ENCODE measurements around the gene NDUFV3.
"Not testable (repeated sequence)": the region's sequence is repeated elsewhere in the genome, so short reads cannot be mapped to it uniquely, and the experiment has no call there.

Gene NDUFV3

DNA sequence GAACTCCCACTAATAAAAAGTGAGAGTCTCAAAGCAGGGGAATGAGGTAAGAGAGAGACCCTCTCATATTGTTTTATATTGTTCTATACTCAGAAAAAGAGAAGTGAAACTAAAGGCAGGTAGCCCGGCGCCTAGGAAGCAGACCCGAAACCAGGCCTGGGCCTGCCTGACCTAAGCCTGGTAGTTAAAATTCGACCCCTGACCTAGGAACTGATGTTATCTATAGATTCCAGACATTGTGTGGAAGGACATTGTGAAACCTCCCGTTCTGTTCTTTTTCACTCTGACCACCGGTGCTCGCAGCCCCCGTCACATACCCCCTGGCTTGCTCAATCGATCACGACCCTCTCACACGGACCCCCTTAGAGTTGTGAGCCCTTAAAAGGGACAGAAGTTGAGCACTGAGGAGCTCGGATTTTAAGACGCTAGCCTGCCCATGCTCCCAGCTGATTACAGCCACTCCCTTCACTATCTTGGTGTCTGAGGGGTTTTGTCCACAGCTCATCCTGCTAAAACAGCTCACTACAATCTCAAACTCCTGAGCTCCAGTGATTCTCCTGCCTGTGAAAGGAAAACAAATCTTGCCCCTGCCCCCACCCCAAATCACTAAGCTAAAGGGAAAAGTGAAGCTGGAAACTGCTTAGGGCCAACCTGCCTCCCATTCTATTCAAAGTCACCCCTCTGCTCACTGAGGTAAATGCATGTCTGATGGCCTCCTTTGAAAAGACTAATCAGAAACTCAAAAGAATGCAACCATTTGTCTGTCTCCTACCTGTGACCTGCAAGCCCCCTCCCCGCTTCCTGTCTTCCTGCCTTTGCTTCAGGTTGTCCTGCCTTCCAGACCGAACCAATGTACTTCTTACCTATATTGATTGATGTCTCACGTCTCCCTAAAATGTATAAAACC lies 44.2 kb downstream of the NDUFV3 start:
- DNase-seq = not testable (repeated sequence)

DNA sequence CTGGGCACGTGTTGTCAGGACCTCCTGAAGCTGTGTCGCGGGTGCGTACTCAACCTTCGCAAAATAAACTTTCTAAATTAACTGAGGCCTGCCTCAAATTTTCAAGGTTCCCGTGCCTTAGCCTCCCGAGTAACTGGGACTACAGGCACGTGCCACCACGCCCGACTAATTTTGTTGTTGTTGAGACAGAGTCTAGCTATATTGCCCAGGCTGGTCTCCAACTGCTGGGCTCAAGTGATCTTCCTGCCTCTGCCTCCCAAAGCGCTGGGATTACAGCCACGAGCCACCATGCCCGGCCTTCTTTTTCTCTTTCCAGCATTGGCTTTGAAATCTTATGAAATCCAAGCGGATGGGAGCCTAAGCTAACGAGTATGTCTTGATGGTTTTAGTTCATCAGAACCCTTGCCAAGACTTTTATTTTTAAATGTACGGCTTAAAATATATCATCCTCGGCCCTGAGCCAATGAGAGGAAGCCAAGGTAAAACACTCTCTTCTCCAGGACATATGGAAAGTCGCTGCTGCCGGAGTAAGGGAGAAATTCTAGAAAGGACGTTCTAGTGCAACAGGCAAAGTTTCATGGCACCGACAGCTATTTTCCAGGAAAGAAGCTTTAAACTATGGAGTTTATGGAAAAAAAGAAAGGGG lies 45.0 kb downstream of the NDUFV3 start:
- no peak for DNase-seq

DNA sequence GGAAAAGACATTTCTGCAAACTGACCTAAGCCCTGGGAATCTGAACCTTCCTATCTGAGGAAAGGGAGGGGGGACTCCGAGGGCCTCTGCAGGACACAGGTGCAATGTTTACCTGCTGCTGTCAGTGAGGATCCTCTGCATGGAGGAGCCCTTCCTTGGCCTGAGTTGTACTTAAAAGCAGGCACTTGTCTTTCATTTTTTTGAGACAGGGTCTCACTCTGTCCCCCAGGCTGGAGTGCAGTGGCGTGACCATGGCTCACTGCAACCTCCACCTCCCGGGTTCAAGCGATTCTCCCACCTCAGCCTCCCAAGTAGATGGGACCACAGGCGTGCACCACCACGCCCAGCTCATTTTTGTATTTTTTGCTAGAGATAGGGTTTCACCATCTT lies 45.5 kb downstream of the NDUFV3 start:
- DNase-seq = not testable (repeated sequence)

DNA sequence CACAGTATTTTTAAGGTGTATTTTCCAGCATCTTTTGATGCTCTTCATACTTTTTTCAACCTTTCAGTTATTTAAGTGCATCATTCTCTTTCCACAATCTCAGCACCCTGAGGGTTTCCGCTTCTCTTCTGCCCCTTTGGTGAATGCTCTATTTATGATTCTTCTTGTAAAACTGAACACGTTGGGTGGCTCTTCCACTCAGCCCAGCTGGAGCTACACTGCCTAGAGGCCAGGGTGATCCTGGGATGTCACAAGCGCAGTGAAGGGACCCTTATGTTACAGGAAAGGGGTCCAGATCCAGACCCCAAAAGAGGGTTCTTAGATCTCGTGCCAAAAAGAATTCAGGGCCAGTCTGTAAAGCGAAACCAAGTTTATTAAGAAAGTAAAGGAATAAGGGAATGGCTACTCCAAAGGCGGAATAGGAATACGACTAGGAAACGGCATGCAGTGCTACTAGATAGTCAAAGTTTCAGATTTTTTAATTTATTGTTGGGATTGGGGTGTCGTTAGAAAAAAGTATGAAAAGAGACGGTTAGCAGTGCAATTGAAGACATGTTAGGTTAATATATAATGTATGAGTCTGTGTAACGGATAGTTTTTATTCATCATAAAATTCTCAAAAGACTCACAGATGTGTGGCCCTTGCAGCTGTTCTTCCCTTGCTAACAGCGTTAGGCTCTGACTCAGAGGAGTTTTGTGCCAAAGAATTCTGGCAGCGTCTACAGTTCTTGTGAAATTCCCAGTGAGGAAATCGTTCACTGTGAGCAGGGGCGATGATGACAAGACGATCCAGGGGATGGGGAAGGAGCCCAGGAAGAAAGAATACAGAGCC lies 46.7 kb downstream of the NDUFV3 start:
- DNase-seq = no peak

DNA sequence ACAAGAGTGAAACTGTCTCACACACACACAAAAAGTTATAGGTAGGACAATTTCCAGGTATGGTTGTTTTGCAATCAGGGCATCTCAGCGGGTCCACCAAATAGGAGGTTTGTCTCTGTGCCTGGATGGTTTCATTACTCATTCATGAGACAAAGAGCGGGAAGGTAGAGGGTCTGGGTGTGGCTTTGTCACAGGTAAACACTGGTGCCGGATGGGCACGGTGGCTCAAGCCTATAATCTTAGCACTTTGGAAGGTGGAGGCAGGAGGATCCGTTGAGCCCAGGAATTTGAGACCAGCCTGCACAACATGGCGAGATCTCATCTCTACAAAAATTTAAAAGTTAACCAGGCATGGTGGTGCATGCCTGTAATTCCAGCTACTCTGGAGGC lies 48.6 kb downstream of the NDUFV3 start:
- DNase-seq = no peak

DNA sequence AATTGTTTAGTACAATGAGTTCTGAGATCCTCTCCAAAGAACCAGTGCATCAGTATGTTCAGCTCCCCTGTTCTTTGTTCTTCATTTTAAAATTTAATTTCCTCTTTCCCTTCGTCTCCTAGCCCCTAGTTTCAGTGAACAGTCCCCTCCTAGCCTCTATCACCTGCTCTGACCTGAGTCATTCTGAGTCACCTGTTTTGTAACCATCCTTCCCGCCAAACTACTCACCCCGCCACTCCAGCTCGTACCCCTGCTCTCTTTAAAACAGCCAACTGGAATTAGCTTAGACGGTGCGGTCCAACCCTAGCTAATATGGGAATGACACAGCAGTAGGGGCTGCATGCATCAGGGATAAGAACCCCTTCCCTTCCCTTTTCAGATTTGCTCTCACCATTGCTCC lies 49.1 kb downstream of the NDUFV3 start:
- no peak for DNase-seq

DNA sequence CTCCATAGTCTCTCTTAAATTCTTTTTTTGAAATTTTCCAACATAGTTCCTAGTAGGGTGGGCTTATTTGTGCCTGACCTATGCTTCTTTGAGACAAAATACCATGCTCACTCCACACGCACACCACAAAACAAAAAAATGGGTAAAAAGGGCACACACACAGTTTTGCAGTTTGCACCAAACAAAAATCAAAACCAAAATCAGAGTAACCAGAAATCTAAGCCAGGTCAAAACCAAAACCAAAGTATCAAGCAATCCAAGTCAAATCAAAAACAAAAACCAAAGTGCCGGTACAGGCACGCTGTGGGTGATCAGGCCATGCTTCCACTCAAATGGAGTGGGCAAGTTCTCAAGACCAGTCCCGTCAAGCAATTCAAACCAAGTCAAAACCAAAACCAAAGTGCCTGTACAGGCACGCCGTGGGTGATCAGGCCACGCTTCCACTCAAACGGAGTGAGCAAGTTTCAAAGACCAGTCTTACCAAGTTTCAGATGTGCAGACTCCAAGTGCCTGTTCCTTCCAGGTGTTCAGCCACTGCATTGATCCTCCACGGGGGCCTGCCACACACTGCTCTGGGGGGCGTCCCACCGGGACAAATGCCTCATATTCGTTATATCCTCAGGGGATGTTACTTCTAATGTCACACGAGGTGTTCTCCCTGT lies 56.1 kb downstream of the NDUFV3 start:
- peak; percentile 7 for DNase-seq

GRCh38 chr21:42951193-42951592 lies 58.1 kb downstream of the NDUFV3 start:
- DNase-seq = not testable (repeated sequence)

DNA sequence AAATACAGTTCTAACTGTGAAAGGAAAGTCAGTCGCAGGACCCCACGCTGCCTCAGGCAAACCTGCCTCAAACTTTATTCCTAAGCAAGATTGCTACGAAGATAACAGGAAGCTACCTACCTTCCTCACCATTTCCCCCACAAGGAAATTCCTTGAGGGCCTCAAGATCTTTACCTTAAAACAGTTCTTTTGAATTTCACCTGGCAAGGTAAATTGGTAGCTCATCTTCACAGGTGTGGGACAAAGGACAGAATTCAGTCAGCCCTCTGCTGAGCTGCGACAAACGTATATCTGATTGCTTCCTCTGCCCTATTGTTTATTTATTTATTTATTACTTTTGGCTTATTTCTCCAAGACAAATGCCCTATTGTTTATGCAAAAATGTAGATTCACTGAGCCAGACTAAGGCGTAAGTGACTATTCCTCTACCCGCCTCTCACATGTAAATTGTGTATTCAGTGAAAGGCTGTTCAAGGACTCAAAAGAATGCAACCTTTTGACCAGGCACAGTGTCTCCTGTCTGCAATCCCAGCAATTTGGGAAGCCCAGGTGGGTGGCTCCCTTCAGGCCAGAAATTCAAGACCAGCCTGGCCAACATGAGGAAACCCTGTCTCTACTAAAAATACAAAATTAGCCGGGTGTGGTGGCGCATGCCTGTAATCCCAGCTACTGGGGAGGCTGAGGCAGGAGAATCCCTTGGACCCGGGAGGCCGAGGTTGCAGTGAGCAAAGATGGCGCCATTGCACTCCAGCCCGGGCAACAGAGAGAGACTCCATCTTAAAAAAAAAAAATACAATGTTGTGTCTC lies 63.9 kb downstream of the NDUFV3 start:
- no peak for DNase-seq

GRCh38 chr21:42958122-42958521 lies 65.0 kb downstream of the NDUFV3 start:
- DNase-seq = not testable (repeated sequence)

DNA sequence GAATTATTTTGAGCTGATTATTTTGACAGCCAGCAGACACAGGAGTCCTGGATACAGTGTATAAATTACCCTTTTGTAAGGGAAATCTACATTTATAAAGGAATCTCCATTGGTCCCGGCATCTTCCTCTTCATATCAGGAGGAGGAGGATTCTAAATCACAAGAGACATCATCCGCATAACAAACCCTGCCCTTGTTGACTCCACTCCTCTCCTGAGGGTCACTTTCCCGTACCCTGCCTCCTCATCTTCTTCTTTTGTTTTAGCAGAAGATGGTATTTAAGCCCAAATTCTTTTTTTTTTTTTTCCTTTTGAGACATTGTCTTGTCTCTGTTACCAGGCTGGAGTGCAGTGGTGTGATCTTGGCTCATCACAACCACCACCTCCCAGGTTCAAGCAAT lies 66.6 kb downstream of the NDUFV3 start:
- DNase-seq = no peak

DNA sequence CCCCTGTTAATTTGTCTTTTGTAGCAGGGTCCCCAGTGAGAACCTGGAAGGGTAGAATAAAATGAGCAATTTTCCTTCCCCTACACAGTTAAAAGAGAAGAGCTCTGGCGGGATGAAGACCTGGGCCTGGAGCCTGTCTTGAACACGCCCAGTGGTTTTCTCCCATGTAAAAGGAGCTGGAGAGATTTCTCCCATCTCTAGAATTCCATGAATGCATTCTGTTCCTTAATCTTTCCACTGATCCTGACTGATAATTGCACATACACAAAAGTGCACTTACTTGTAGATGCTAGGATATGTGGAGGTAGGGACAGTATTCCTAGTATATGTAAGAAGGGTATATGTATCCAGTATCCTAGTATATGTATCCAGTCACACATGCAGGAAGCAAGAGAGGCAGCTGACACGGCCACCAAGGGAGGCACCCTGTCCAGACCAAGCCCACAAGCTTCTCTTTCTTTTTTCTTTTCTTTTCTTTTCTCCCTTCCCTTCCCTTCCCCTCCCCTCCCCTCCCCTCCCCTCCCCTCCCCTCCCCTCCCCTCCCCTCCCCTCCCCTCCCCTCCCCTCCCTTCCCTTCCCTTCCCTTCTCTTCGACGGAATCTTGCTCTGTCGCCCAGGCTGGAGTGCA lies 69.4 kb downstream of the NDUFV3 start:
- DNase-seq = no peak

All from CD4-positive, alpha-beta T cell treated with Interleukin-12 subunit alpha and Interleukin-12 subunit beta, for 1 hour (primary cell).